Smooth muscle cell (in vitro differentiated cells): Measurements from ENCODE around the gene CCR6. TPM values are rescaled to one million over a fixed set of nuclear protein-coding genes. Genes with fewer than 3 reads are reported as not detected.
"Not testable (repeated sequence)": the region's sequence is repeated elsewhere in the genome, so short reads cannot be mapped to it uniquely, and the experiment has no call there.

Experiments
- DNase-seq: peaks from one replicate; lab custom pipeline; 2025; ENCODE audit not compliant: unreplicated experiment; lab: John Stamatoyannopoulos, UW
- H2AFZ ChIP-seq: fragments of 200-600 bp; sonication (generic); 2 replicates; pipeline ENCODE4 v1.6.0; 2016; ENCODE audit warnings: antibody characterized with exemption, low read depth, mild to moderate bottlenecking
- H3F3A ChIP-seq: fragments of 200-600 bp; sonication (generic); 2 replicates; pipeline ENCODE4 v1.6.0; 2017; ENCODE audit warnings: antibody characterized with exemption, low read depth
- H3K27ac ChIP-seq: fragments of 200-600 bp; sonication (generic); 2 replicates; pipeline ENCODE4 v1.5.1; 2016; ENCODE audit warnings: low read depth, mild to moderate bottlenecking
- H3K27me3 ChIP-seq: fragments of 200-600 bp; sonication (generic); 2 replicates; pipeline ENCODE4 v1.6.1; 2016; ENCODE audit warnings: low read depth, mild to moderate bottlenecking
- H3K36me3 ChIP-seq: fragments of 200-600 bp; sonication (generic); 2 replicates; pipeline ENCODE4 v1.5.1; 2016; ENCODE audit warnings: low read depth
- H3K4me1 ChIP-seq: fragments of 200-600 bp; sonication (generic); 2 replicates; pipeline ENCODE4 v1.5.1; 2016; ENCODE audit warnings: low read depth
- H3K4me2 ChIP-seq: fragments of 200-600 bp; sonication (generic); 2 replicates; pipeline ENCODE4 v1.6.0; 2016; ENCODE audit warnings: mild to moderate bottlenecking
- H3K4me3 ChIP-seq: fragments of 200-600 bp; sonication (generic); 2 replicates; pipeline ENCODE4 v1.5.1; 2016; ENCODE audit warnings: mild to moderate bottlenecking
- H3K79me2 ChIP-seq: fragments of 200-600 bp; sonication (generic); 2 replicates; pipeline ENCODE4 v1.6.0; 2016; ENCODE audit warnings: low read depth, mild to moderate bottlenecking
- H3K9ac ChIP-seq: fragments of 200-600 bp; sonication (generic); 2 replicates; pipeline ENCODE4 v1.6.0; 2016; ENCODE audit warnings: low read depth
- H3K9me3 ChIP-seq: fragments of 200-600 bp; sonication (generic); replicated peaks from 2 replicates; pipeline ENCODE4 v1.5.1; 2016; ENCODE audit warnings: low read depth
- H4K20me1 ChIP-seq: fragments of 200-600 bp; sonication (generic); 2 replicates; pipeline ENCODE4 v1.6.0; 2016; ENCODE audit warnings: low read depth
- WGBS: methylation state at CpG from one replicate; pipeline ENCODE4 v1.1.7; 2016; ENCODE audit warnings: low lambda C conversion rate; 5-methylcytosine and 5-hydroxymethylcytosine counted together
- polyA plus RNA-seq: library from polyadenylated mRNA; unstranded; fragments of >200 nt; fragmentation: Nextera tagmentation; extraction: Ambion mirVana; gene quantifications from 2 replicates; pipeline ENCODE4 v1.2.1, GENCODE V29; 2016
- total RNA-seq: library from RNA; depleted of rRNA; stranded (reverse); fragments of >200 nt; gene quantifications from 2 replicates; pipeline ENCODE4 v1.2.3, GENCODE V29; 2014

The CCR6 gene
- total and polyA plus RNA-seq, 2 experiments from 2014 or later = not detected

DNA sequence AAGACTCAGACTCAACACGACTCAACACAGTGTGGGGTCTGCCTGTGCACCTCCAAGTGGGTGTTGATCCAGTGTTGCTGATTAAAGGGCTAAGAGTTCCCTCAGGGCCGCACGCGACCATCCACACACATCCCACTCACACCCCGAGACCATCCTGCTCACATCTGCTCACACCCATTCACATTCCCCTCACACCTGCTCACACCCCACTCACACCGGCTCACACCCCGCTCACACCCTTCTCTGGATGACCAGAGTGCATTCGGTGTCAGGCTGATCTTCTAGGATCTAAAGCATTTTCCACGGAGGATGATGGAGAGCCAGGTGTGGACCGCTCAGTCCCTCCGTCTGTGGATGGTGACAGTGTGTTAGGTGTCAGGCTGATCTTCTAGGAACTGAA, 48.4 kb downstream of the CCR6 start:
- not testable (repeated sequence) for H3K4me2 ChIP-seq, H3K9ac ChIP-seq, DNase-seq, H2AFZ ChIP-seq, H3K27me3 ChIP-seq, H3K79me2 ChIP-seq, H3F3A ChIP-seq, H3K9me3 ChIP-seq, H3K4me3 ChIP-seq, H3K27ac ChIP-seq, H3K36me3 ChIP-seq, H3K4me1 ChIP-seq, H4K20me1 ChIP-seq
- WGBS = 94% methylated on average over 11 of the region's 11 CpGs

DNA sequence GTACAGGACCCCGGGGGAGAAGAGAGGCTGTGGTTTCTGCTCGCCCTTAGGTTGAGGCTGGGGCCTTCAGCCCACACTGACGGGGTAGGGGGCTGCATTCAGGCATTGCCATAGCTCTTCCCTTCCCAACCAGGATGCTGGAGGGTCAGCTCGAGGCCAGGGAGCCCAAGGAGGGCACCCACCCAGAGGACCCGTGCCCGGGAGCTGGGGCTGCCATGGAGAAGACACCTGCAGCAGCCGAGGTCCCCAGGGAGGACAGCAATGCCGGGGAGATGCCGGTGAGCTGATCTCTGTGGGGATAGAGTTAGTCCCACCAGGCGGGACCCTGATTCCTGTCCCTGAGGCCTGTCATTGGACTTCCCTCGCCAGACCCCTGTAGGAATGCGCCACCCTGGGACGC, 49.1 kb downstream of the CCR6 start:
- not testable (repeated sequence) for H3K9me3 ChIP-seq, H3K4me2 ChIP-seq, H3K4me3 ChIP-seq, H3K4me1 ChIP-seq, H3K9ac ChIP-seq, H3K27me3 ChIP-seq, H3K36me3 ChIP-seq, H3F3A ChIP-seq, H2AFZ ChIP-seq, H3K27ac ChIP-seq, DNase-seq, H4K20me1 ChIP-seq, H3K79me2 ChIP-seq
- 94% methylated on average over 13 of the region's 13 CpGs for WGBS

DNA sequence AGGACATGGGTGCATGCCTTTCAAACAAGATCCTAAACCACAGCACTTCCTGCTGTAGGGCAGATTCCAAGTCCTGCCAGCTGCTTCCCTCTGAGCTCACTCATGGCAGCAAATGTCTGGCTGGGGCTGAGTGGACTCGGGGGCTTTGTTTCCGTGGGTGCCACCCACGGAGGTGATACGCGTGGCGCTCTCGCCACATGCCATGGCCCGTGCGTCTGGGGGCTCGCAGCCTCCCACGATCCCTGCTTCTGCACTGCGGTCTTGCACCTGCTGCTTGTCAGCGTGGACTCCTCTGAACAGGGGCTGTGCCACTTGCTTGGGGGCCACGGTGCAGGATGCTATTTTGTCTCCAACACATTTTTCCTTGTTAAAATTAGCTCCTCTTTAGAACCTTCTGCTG, 54.4 kb downstream of the CCR6 start:
- 88% methylated on average over 14 of the region's 14 CpGs for WGBS
- not testable (repeated sequence) for H3K4me1 ChIP-seq, H3K4me2 ChIP-seq, H3K9me3 ChIP-seq, H3K36me3 ChIP-seq, H2AFZ ChIP-seq, H3K9ac ChIP-seq, DNase-seq, H3K27ac ChIP-seq, H3F3A ChIP-seq, H3K4me3 ChIP-seq, H3K79me2 ChIP-seq, H4K20me1 ChIP-seq, H3K27me3 ChIP-seq

DNA sequence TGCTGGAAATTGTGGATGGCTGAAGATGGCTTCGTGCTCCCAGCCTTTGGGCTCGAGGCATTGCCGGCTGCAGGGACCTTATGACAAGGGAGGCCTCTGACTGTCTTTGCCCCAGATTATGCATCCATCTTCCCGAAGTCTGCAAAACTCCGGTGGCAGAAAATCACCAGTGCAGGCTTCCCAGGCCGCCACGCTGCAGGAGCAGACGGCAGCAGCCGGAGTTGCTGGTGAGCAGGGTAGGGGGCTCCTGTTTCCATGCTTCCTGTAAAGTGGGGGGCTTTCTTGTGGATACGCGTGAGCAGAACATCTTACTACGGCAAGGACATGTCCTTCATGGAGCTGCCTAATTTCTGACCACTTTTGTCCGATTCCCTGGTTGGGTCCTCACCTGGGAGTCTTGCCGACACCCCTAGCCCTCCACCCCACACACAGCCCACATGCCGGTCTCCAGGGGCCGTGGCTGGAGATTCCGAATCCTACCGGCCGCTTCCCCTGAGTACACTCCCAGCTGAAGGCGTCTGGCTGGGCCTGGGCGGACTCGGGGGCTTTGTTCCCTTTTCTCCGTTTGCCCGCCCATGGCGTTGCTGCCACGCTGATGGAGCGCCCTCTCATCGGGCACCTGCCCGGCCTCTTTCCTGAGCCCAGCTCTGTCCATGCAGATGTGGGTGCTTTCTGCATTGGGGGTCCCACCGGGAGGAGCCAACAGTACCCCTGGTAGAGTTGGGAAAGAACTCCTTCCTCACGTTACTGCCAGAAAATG, 56.2 kb downstream of the CCR6 start:
- not testable (repeated sequence) for H3F3A ChIP-seq, DNase-seq, H3K9me3 ChIP-seq, H2AFZ ChIP-seq, H3K27me3 ChIP-seq, H3K4me1 ChIP-seq, H3K36me3 ChIP-seq, H3K4me3 ChIP-seq, H4K20me1 ChIP-seq, H3K27ac ChIP-seq, H3K79me2 ChIP-seq, H3K4me2 ChIP-seq, H3K9ac ChIP-seq
- WGBS = 89% methylated on average over 18 of the region's 31 CpGs

DNA sequence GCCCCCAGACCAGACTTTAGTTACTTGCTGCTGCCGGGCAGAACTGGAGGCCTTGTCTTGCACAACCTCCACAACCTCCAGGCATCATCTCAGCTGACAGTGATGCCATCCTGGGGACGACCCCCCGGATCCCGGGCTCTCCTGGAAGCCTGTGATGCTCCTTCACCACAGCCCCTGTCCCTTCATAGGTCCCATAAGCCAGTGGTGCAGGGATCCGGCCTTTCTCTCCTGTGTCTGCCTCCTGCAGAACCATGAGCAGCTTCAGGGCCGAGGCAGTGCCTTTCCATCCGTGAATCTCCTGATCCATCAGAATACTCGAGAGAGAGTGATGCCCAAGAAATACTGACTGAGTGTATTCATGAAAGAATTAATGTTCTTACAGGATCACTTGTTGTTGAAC, 57.2 kb downstream of the CCR6 start:
- H3K36me3 ChIP-seq, H3F3A ChIP-seq, H2AFZ ChIP-seq, H3K27ac ChIP-seq, H3K9me3 ChIP-seq, H3K4me1 ChIP-seq, H3K4me2 ChIP-seq, H3K79me2 ChIP-seq, H3K27me3 ChIP-seq, H3K4me3 ChIP-seq, DNase-seq, H4K20me1 ChIP-seq, H3K9ac ChIP-seq: not testable (repeated sequence)
- WGBS = 91% methylated on average over 6 of the region's 8 CpGs

DNA sequence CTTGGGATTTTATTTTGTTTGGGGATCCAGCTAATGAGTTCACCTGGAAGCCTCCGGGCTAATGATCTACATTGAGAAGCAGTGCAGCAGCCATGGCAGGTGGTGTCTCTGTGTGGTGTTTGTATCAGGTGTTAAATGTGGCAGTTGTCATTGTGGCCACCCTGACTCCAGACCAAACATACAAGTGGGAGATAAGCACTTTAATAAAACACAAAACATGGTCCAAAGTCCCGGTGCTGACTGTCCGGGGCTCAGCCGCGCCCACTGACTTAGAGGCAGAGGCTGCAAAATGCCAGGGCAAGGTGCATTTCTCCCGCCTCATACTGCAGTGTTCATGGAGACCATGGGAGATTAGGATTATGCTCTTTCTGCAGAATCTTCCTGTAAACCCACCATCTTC, 58.5 kb downstream of the CCR6 start:
- H3K4me2 ChIP-seq, H3K36me3 ChIP-seq, H2AFZ ChIP-seq, H4K20me1 ChIP-seq, H3K4me1 ChIP-seq, H3K9ac ChIP-seq, H3K79me2 ChIP-seq, H3K9me3 ChIP-seq, DNase-seq, H3K27me3 ChIP-seq, H3F3A ChIP-seq, H3K27ac ChIP-seq, H3K4me3 ChIP-seq: not testable (repeated sequence)
- 100% methylated on average over 1 of the region's 6 CpGs for WGBS
